Colonic mucosa (tissue), 4 donors: ENCODE data around the gene LRPPRC. TPM values are rescaled to one million over a fixed set of nuclear protein-coding genes. Genes with fewer than 3 reads are reported as not detected.
A peak's percentile ranks its signal among the peaks of the same experiment; 100 is the strongest.

Source experiments
- DNase-seq: peaks from one replicate; pipeline ENCODE4 v3.0.0-alpha.2; 2020
- H3K27ac ChIP-seq: fragments of 200-600 bp; one replicate; pipeline ENCODE4 v1.8.0; 2021
- H3K27me3 ChIP-seq: fragments of 200-600 bp; one replicate; pipeline ENCODE4 v1.8.0; 2021
- H3K36me3 ChIP-seq: fragments of 200-600 bp; one replicate; pipeline ENCODE4 v1.8.0; 2021
- H3K4me1 ChIP-seq: fragments of 200-600 bp; one replicate; pipeline ENCODE4 v1.8.0; 2021; ENCODE audit warnings: mild to moderate bottlenecking
- H3K4me3 ChIP-seq: fragments of 200-600 bp; one replicate; pipeline ENCODE4 v1.8.0; 2021
- H3K9ac ChIP-seq, 2 donors: one replicate each; pipeline ENCODE4 v1.7.0; 2013; ENCODE audit warnings: control low read depth in 2 of 2, low read depth in 2 of 2, low read length in 2 of 2
- H3K9me3 ChIP-seq: fragments of 200-600 bp; one replicate; pipeline ENCODE4 v1.8.0; 2021
- CTCF ChIP-seq: fragments of 200-600 bp; IDR thresholded peaks from one replicate; pipeline ENCODE4 v1.8.0; 2022; ENCODE audit warnings: antibody characterized with exemption, mild to moderate bottlenecking
- intact Hi-C: fragments of 100-400 bp; cut with DNase I; formaldehyde crosslinking; loops from one replicate; pipeline ENCODE4 v1.14.1; 2022
- total RNA-seq, 2 donors: library from RNA; stranded (reverse); fragmentation: NEBNext Ultra II Directional in 1 of 2; extraction: Animal tissue kit (Norgen Biotek cat#: 25700) in 1 of 2; gene quantifications; one replicate each; pipeline ENCODE4 v1.2.1, GENCODE V29; 2021
- donor health status: healthy.
- donor health status: DM: no; HTN: no; CAD: no.
- donor health status: DM: no; HTN: no; CAD: no.

Gene LRPPRC
- total RNA-seq, result 100 to 1,000 TPM; 106 to 131 TPM

- peaks cover 11% of the 10 kb centered on the region for H3K4me1 ChIP-seq
- H3K36me3 ChIP-seq, result no peaks in the 10 kb centered on the region
- peak within 1 kb of the TSS; percentile 100 for H3K4me3 ChIP-seq
- peak within 1 kb of the TSS; percentile 76 to 95 for H3K9ac ChIP-seq
- no peak for TF ChIP-seq CTCF
- no peaks in the 10 kb centered on the region for H3K9me3 ChIP-seq
- no peaks in the 10 kb centered on the region for H3K27me3 ChIP-seq
- peak; percentile 96 for DNase-seq
- peak within 1 kb of the TSS; percentile 87 for H3K27ac ChIP-seq
- intact Hi-C loops, result no loop called here
These were observed at the start of gene LRPPRC for GRCh38 chr2:43995733-43996533. Gene LRPPRC (minus strand): TSS chr2:43995989. CDS start chr2:43995947, 42 bp downstream.

GRCh38 chr2:44045061-44045460, 49.3 kb upstream of the LRPPRC start:
- H3K4me3 ChIP-seq, result no peak overlapping the region
- H3K4me1 ChIP-seq, result no peaks in the 10 kb centered on the region
- no peak overlapping the region for H3K27ac ChIP-seq
- intact Hi-C loops, result no loop called here
- H3K9me3 ChIP-seq, result no peaks in the 10 kb centered on the region
- no peak overlapping the region for H3K9ac ChIP-seq
- H3K36me3 ChIP-seq, result no peaks in the 10 kb centered on the region
- DNase-seq, result no peak
- TF ChIP-seq CTCF, result no peak
- H3K27me3 ChIP-seq, result no peaks in the 10 kb centered on the region

GRCh38 chr2:44044281-44044720, 48.5 kb upstream of the LRPPRC start:
- no peaks in the 10 kb centered on the region for H3K4me1 ChIP-seq
- peak; percentile 84 for TF ChIP-seq CTCF
- H3K27me3 ChIP-seq, result no peaks in the 10 kb centered on the region
- H3K4me3 ChIP-seq, result no peak overlapping the region
- DNase-seq, result peak; percentile 87
- H3K9ac ChIP-seq, result no peak overlapping the region
- no peaks in the 10 kb centered on the region for H3K36me3 ChIP-seq
- H3K9me3 ChIP-seq, result no peaks in the 10 kb centered on the region
- intact Hi-C loops, result loop anchor here (5.0 kb wide), 1 partner anchor 298 kb away; no protein-coding TSS in a partner anchor
- H3K27ac ChIP-seq, result no peak overlapping the region

GRCh38 chr2:44040365-44040764, 44.6 kb upstream of the LRPPRC start:
- no peak for TF ChIP-seq CTCF
- Histone ChIP-seq H3K9me3 (no peaks in the 10 kb centered on the region), H3K27me3 (no peaks in the 10 kb centered on the region), H3K36me3 (no peaks in the 10 kb centered on the region), H3K4me3 (no peak overlapping the region), H3K27ac (no peak overlapping the region), H3K9ac (no peak overlapping the region), H3K4me1 (no peaks in the 10 kb centered on the region)
- intact Hi-C loops, result loop anchor here (5.0 kb wide), 1 partner anchor 302 kb away; no protein-coding TSS in a partner anchor
- DNase-seq, result no peak

- no peak for TF ChIP-seq CTCF
- Histone ChIP-seq H3K4me1 (no peaks in the 10 kb centered on the region), H3K9me3 (no peaks in the 10 kb centered on the region), H3K27me3 (no peaks in the 10 kb centered on the region), H3K27ac (no peak overlapping the region), H3K9ac (no peak overlapping the region), H3K4me3 (no peak overlapping the region), H3K36me3 (no peaks in the 10 kb centered on the region)
- intact Hi-C loops, result no loop called here
- no peak for DNase-seq
These were observed 42.5 kb upstream of the LRPPRC start for GRCh38 chr2:44038277-44038676.
